Measurements from ENCODE around the gene GLI3.

GRCh38 chr7:42222125-42222524, 14.9 kb downstream of the GLI3 start:
- no peak for TF ChIP-seq CTCF (IDR thresholded peaks at IDR 0.05)
- no peak for TF ChIP-seq POLR2A (IDR thresholded peaks at IDR 0.05)
